ENCODE data around the gene SIPA1L3. TPM values are rescaled to one million over a fixed set of nuclear protein-coding genes. Genes with fewer than 3 reads are reported as not detected.
A peak's percentile ranks its signal among the peaks of the same experiment; 100 is the strongest.
"Not testable (repeated sequence)": the region's sequence is repeated elsewhere in the genome, so short reads cannot be mapped to it uniquely, and the experiment has no call there.

The SIPA1L3 gene
- total RNA-seq, 1 donor from 2014 or later: 26.9 TPM

DNA sequence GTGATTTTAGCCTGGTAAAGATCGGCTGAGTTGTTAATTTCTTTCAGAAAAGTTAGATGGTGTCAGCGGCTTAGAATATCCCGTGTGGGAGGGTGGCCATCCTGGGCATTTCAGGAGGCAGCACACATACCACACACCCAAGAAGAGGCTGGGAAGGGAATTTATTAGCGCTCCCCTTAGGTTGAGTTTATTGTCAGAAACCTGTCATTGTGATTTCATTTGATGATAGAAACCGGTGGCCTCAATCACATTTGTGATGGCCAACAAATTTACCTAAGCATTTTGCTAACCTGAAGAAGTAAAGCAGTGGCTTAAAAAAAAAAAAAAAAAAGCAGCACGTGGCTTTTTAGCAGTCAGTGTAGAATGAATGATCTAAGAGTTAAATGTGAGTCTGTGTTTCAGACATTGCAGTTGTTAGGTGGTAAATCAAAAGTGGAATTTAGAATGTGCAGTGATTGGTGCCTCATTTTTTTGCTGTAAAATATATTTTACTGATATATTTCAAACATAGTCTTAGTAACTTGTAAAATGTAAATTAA lies 2.7 kb downstream of the SIPA1L3 start:
- Histone ChIP-seq H3K9me3 (ENCODE audit: insufficient read depth, low read depth, low read length) (no peaks in the 10 kb centered on the region), H3K4me1 (ENCODE audit: insufficient read depth, low read length) (peaks cover 18% of the 10 kb centered on the region), H3K4me2 (ENCODE audit: low read length) (peak overlapping the region; percentile 87), H3K36me3 (ENCODE audit: insufficient read depth, low read length) (no peaks in the 10 kb centered on the region), H3K4me3 (ENCODE audit: insufficient read depth, low read depth, low read length) (no peak overlapping the region), H3K27ac (ENCODE audit: low read depth, low read length) (no peak overlapping the region), H3K27me3 (ENCODE audit: insufficient read depth, low read length) (no peaks in the 10 kb centered on the region), H2AFZ (ENCODE audit: low read depth, low read length) (no peak overlapping the region), H3K79me2 (ENCODE audit: insufficient read depth, low read length) (peaks cover 73% of the 10 kb centered on the region), H3K9ac (ENCODE audit: low read length) (peak overlapping the region; percentile 15), H4K20me1 (ENCODE audit: insufficient read depth, low read length) (peaks cover 52% of the 10 kb centered on the region)
- H3K27me3 Mint-ChIP-seq (ENCODE audit: low read depth, unreplicated experiment): no peaks in the 10 kb centered on the region
- H3K4me1 Mint-ChIP-seq (ENCODE audit: low read depth, unreplicated experiment): peaks cover 5% of the 10 kb centered on the region
- DNase-seq (ENCODE audit: low read depth): no peak
- H3K9me3 Mint-ChIP-seq (ENCODE audit: unreplicated experiment): peaks cover 2% of the 10 kb centered on the region
- TF ChIP-seq CTCF (IDR thresholded peaks at IDR 0.05; ENCODE audit: insufficient read depth, low read depth, low read length): no peak
- no peak for TF ChIP-seq EZH2 (IDR thresholded peaks at IDR 0.05; ENCODE audit: insufficient read depth, low read length)
- H3K4me3 Mint-ChIP-seq (ENCODE audit: unreplicated experiment): no peak overlapping the region
- FAIRE-seq: no peak
- no peaks in the 10 kb centered on the region for H3K36me3 Mint-ChIP-seq (ENCODE audit: low read depth, unreplicated experiment)
- H3K27ac Mint-ChIP-seq (ENCODE audit: unreplicated experiment): peak overlapping the region; percentile 26

DNA sequence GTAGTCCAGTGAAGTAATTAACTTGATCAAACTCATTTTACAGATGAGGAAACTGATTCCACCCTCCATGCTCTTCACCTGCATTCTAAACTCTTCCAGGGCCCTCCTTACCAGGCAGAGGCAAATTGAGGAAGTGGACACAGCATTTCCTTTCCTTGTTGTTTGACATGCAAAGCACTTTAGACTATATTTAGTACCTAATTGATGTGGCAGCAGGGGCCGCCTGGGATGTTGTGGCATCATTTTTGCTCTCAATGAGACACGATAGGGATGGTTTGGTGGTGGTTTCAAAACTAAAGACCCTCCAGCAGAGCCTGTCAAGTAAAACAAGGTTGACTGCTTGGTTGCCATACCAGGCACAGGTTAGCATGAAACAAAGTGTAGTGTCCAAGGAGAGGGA lies 7.9 kb downstream of the SIPA1L3 start:
- Histone ChIP-seq H3K79me2 (ENCODE audit: insufficient read depth, low read length) (peaks cover 91% of the 10 kb centered on the region), H4K20me1 (ENCODE audit: insufficient read depth, low read length) (peaks cover 59% of the 10 kb centered on the region), H3K27me3 (ENCODE audit: insufficient read depth, low read length) (no peaks in the 10 kb centered on the region), H3K9ac (ENCODE audit: low read length) (no peak overlapping the region), H3K9me3 (ENCODE audit: insufficient read depth, low read depth, low read length) (no peaks in the 10 kb centered on the region), H2AFZ (ENCODE audit: low read depth, low read length) (no peak overlapping the region), H3K27ac (ENCODE audit: low read depth, low read length) (no peak overlapping the region), H3K4me1 (ENCODE audit: insufficient read depth, low read length) (no peaks in the 10 kb centered on the region), H3K36me3 (ENCODE audit: insufficient read depth, low read length) (no peaks in the 10 kb centered on the region), H3K4me2 (ENCODE audit: low read length) (no peak overlapping the region), H3K4me3 (ENCODE audit: insufficient read depth, low read depth, low read length) (no peak overlapping the region)
- Mint-ChIP-seq H3K4me1 (ENCODE audit: low read depth, unreplicated experiment) (no peaks in the 10 kb centered on the region), H3K4me3 (ENCODE audit: unreplicated experiment) (no peak overlapping the region), H3K27ac (ENCODE audit: unreplicated experiment) (no peak overlapping the region), H3K36me3 (ENCODE audit: low read depth, unreplicated experiment) (no peaks in the 10 kb centered on the region), H3K9me3 (ENCODE audit: unreplicated experiment) (peaks cover 2% of the 10 kb centered on the region), H3K27me3 (ENCODE audit: low read depth, unreplicated experiment) (no peaks in the 10 kb centered on the region)
- no peak for FAIRE-seq
- TF ChIP-seq CTCF (IDR thresholded peaks at IDR 0.05; ENCODE audit: insufficient read depth, low read depth, low read length) (no peak), EZH2 (IDR thresholded peaks at IDR 0.05; ENCODE audit: insufficient read depth, low read length) (no peak)
- DNase-seq (ENCODE audit: low read depth): no peak

DNA sequence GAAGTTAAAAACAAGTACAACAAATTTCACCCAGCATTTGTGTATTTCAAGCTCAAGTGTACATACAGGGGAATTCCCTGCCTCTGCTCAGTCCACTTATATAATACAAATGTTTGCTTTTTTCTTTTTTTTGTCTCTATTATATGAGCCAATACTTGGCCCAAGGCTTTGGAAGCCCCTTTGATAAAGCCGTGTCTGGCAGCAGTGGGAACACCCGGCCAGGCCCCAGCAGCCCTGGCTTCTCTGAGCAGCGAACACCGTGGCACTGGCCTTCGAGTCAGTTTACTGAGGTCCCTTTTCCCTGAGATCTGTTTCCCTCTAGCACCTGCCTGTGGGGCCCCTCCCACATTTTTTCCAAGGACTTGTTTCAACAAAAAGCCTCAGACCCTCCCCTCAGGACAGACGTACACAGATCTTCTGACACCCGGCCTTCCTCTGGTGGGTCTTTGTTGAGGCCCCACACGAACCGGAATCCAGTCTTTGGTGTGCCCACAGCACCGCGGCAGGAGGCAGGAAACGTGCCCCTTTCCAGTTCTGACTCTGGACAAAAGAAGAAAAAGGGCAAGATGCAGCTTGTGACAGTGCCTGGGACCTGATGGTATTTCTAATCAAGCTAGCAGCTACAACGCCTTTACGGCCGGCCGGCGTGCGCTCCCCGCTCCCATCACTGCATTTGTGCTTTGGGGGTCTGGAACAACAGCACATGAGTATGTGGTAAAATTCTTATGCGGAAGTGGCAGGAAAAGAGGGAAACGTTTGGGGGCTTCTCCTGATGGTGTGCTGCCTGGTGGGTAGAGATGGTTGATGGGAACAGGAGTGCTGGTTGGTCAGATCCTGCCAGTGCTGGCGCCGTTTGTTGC lies 13.8 kb downstream of the SIPA1L3 start:
- Mint-ChIP-seq H3K4me3 (ENCODE audit: unreplicated experiment) (no peak overlapping the region), H3K27me3 (ENCODE audit: low read depth, unreplicated experiment) (no peaks in the 10 kb centered on the region), H3K27ac (ENCODE audit: unreplicated experiment) (peak overlapping the region; percentile 26), H3K9me3 (ENCODE audit: unreplicated experiment) (no peaks in the 10 kb centered on the region), H3K4me1 (ENCODE audit: low read depth, unreplicated experiment) (no peaks in the 10 kb centered on the region), H3K36me3 (ENCODE audit: low read depth, unreplicated experiment) (no peaks in the 10 kb centered on the region)
- Histone ChIP-seq H3K27me3 (ENCODE audit: insufficient read depth, low read length) (no peaks in the 10 kb centered on the region), H3K9me3 (ENCODE audit: insufficient read depth, low read depth, low read length) (no peaks in the 10 kb centered on the region), H3K79me2 (ENCODE audit: insufficient read depth, low read length) (peaks cover 84% of the 10 kb centered on the region), H2AFZ (ENCODE audit: low read depth, low read length) (no peak overlapping the region), H3K36me3 (ENCODE audit: insufficient read depth, low read length) (no peaks in the 10 kb centered on the region), H3K4me1 (ENCODE audit: insufficient read depth, low read length) (no peaks in the 10 kb centered on the region), H3K9ac (ENCODE audit: low read length) (no peak overlapping the region), H4K20me1 (ENCODE audit: insufficient read depth, low read length) (peaks cover 42% of the 10 kb centered on the region), H3K27ac (ENCODE audit: low read depth, low read length) (no peak overlapping the region), H3K4me2 (ENCODE audit: low read length) (no peak overlapping the region), H3K4me3 (ENCODE audit: insufficient read depth, low read depth, low read length) (no peak overlapping the region)
- DNase-seq (ENCODE audit: low read depth) (no peak), FAIRE-seq (no peak)
- TF ChIP-seq CTCF (IDR thresholded peaks at IDR 0.05; ENCODE audit: insufficient read depth, low read depth, low read length) (no peak), EZH2 (IDR thresholded peaks at IDR 0.05; ENCODE audit: insufficient read depth, low read length) (no peak)

DNA sequence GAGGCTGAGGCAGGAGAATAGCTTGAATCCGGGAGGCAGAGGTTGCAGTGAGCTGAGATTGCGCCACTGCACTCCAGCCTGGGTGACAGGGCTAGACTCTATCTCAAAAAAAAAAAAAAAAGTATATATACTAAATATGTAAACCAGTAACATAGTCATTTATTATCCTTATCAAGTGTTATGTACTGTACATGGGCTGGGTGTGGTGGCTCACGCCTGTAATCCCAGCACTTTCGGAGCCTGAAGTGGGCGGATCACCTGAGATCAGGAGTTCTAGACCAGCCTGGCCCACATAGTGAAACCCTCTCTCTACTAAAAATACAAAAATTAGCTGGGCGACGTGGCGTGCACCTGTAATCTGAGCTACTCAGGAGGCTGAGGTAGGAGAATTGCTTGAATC lies 17.6 kb downstream of the SIPA1L3 start:
- not testable (repeated sequence) for H3K27me3 Mint-ChIP-seq (ENCODE audit: low read depth, unreplicated experiment); H3K9me3 ChIP-seq (ENCODE audit: insufficient read depth, low read depth, low read length); H3K9ac ChIP-seq (ENCODE audit: low read length); H3K27ac ChIP-seq (ENCODE audit: low read depth, low read length); H3K36me3 ChIP-seq (ENCODE audit: insufficient read depth, low read length); H3K4me1 ChIP-seq (ENCODE audit: insufficient read depth, low read length); H3K36me3 Mint-ChIP-seq (ENCODE audit: low read depth, unreplicated experiment); FAIRE-seq; H3K9me3 Mint-ChIP-seq (ENCODE audit: unreplicated experiment); H3K4me3 ChIP-seq (ENCODE audit: insufficient read depth, low read depth, low read length); H3K4me3 Mint-ChIP-seq (ENCODE audit: unreplicated experiment); H3K27ac Mint-ChIP-seq (ENCODE audit: unreplicated experiment); H2AFZ ChIP-seq (ENCODE audit: low read depth, low read length); DNase-seq (ENCODE audit: low read depth); H3K4me2 ChIP-seq (ENCODE audit: low read length); H3K27me3 ChIP-seq (ENCODE audit: insufficient read depth, low read length); H3K4me1 Mint-ChIP-seq (ENCODE audit: low read depth, unreplicated experiment)
- Histone ChIP-seq H3K79me2 (ENCODE audit: insufficient read depth, low read length) (peaks cover 87% of the 10 kb centered on the region), H4K20me1 (ENCODE audit: insufficient read depth, low read length) (peaks cover 54% of the 10 kb centered on the region)
